Rectal smooth muscle tissue (tissue), 1 donor: ENCODE results near the gene PPARGC1A.

Experiments used
- H3K27ac ChIP-seq: one replicate; pipeline ENCODE4 v1.7.0; 2013; ENCODE audit warnings: low read depth, low read length, inconsistent platforms
- H3K27me3 ChIP-seq: one replicate; pipeline ENCODE4 v1.7.0; 2013; ENCODE audit warnings: low read length; ENCODE audit not compliant: control insufficient read depth, insufficient read depth
- H3K36me3 ChIP-seq: one replicate; pipeline ENCODE4 v1.7.0; 2013; ENCODE audit warnings: low read length; ENCODE audit not compliant: control insufficient read depth, insufficient read depth
- H3K4me1 ChIP-seq: one replicate; pipeline ENCODE4 v1.7.0; 2013; ENCODE audit warnings: low read length; ENCODE audit not compliant: control insufficient read depth, insufficient read depth
- H3K4me3 ChIP-seq: one replicate; pipeline ENCODE4 v1.7.0; 2013; ENCODE audit warnings: low read length
- H3K9ac ChIP-seq: one replicate; pipeline ENCODE4 v1.7.0; 2013; ENCODE audit warnings: low read length

PPARGC1A gene

DNA sequence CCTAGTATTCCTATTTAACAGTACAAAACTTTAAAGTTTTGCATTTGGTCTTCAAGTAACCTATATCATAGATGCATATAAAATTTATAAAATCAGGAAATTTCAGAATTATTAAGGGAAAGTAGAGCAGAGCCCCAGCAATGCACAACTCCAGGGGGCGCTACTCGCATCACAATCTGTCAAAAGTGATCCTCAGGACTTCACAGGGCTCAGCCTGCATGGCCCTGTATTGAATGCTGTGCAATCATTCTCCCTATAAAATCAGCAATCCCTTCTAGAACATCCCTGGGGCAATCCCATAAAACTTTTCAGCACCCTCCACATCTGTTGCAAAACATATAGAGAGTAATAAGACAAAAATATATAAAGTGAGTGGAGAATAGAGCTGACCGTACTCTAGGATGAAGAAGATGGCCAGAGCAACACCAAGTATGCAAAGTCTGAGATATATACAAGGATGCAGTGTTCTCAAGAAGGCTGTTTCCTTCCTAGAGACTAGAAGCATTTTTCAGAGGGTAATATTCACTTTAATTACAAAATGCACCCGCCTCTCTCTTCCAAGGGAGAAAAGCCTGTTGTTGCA lies 12.5 kb upstream of the PPARGC1A start:
- Histone ChIP-seq H3K4me3 (no peak overlapping the region), H3K4me1 (no peaks in the 10 kb centered on the region), H3K27ac (no peak overlapping the region), H3K9ac (no peak overlapping the region), H3K27me3 (no peaks in the 10 kb centered on the region), H3K36me3 (no peaks in the 10 kb centered on the region)

DNA sequence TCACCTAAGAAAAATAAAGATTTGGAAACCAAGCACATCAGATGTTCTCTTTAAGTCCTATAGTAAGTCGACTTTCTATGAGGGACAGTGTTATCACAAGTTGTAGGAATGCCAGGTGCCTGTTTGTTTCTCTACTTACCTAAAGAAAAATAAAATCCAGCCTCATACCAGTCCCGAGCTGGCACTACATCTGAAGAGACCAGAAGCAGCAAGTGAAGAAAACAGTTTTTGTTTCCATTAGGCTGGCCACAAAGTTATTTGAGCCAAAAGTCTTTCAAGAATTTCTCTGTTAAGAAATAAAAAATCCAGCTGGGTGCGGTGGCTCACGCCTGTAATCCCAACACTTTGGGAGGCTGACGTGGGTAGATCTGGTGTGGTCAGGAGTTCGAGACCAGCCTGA lies 10.8 kb upstream of the PPARGC1A start:
- no peaks in the 10 kb centered on the region for H3K4me1 ChIP-seq
- H3K9ac ChIP-seq = no peak overlapping the region
- H3K36me3 ChIP-seq = no peaks in the 10 kb centered on the region
- H3K27ac ChIP-seq = no peak overlapping the region
- H3K27me3 ChIP-seq = no peaks in the 10 kb centered on the region
- no peak overlapping the region for H3K4me3 ChIP-seq

DNA sequence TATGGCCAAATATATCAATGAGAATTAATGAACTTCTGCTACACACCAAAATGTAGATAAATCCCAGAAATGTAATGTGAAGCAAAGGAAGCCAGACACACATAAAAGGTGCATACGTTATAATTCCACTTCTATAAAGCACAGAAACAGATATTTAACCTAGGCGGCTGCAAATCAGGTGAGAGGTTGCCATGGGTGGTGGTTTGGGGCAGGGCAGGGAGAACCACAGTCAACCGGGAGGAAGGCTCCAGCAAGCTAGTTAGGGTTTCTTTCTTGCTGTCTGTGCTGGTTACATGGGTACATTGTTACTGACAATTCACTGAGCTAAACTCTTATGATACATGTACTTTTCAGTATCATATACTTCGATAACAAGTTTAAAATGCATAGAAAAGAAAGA lies 9.7 kb upstream of the PPARGC1A start:
- H3K27me3 ChIP-seq = no peaks in the 10 kb centered on the region
- H3K27ac ChIP-seq = no peak overlapping the region
- H3K36me3 ChIP-seq = no peaks in the 10 kb centered on the region
- no peaks in the 10 kb centered on the region for H3K4me1 ChIP-seq
- H3K9ac ChIP-seq = no peak overlapping the region
- no peak overlapping the region for H3K4me3 ChIP-seq

DNA sequence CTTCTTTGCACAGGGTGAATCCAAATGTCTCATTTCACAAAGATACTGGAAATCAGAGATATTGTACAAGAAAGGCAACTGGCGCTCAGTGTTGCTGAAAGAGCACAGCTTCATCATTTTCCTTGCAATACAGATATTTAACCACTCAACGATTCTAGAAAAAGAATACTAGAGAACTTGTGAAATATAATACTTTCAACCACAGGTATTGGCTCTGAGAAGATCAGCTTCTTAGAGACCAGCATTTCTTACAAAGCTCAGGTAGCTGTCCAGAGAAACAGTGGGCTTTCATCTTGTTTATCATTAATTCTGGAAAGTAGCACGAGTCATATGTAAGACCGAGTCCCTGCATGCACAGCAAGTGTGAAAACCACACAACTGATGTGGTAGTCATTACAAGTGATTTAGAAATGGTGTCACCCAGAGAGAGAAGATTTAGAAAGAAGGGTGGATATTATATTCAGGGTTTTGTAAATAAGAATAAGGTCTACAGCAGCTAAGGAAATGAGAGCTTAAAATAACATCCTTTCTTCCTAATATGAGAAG lies 7.8 kb upstream of the PPARGC1A start:
- no peaks in the 10 kb centered on the region for H3K27me3 ChIP-seq
- no peaks in the 10 kb centered on the region for H3K36me3 ChIP-seq
- H3K4me3 ChIP-seq = no peak overlapping the region
- no peaks in the 10 kb centered on the region for H3K4me1 ChIP-seq
- no peak overlapping the region for H3K27ac ChIP-seq
- H3K9ac ChIP-seq = no peak overlapping the region

DNA sequence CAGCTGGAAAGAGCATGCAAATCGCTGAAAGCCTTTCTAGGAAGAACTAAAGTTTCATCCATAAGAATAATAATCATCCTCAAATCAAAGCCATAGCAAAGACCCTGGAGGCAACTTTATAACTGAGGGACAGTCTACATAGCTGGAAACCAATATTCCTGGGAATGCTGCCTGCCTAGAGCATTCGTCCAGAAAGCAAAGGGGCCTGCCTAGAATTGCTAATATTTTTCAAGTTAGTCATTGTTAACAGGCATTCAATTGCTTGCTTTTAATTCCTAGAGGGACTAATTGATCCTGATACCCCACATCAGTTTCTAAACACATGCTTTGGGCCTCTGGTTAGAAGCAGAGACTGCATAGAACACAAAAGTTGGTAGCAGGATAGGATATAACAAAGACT lies 4.2 kb upstream of the PPARGC1A start:
- Histone ChIP-seq H3K36me3 (no peaks in the 10 kb centered on the region), H3K9ac (no peak overlapping the region), H3K4me1 (peaks cover 4% of the 10 kb centered on the region), H3K27ac (no peak overlapping the region), H3K27me3 (no peaks in the 10 kb centered on the region), H3K4me3 (no peak overlapping the region)

DNA sequence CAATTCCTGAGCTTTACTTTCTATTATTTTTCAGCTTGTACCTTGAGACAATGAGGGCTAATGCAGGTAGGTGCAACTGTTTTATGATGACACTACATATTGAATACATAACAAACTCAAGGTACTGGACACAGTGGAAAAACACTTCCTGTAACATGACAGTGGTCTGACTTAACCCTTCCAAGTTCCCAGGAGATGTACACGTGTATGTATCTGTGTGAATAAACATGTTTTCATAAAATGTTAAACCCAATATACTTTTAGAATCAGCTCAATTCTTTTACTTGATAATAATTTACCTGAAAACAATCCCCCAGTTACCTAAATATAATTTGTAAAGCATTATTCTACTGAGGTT lies 1.2 kb upstream of the PPARGC1A start:
- H3K9ac ChIP-seq = no peak overlapping the region
- no peaks in the 10 kb centered on the region for H3K27me3 ChIP-seq
- H3K4me3 ChIP-seq = peak overlapping the region; percentile 88
- peaks cover 6% of the 10 kb centered on the region for H3K4me1 ChIP-seq
- no peaks in the 10 kb centered on the region for H3K36me3 ChIP-seq
- peak overlapping the region; percentile 69 for H3K27ac ChIP-seq

DNA sequence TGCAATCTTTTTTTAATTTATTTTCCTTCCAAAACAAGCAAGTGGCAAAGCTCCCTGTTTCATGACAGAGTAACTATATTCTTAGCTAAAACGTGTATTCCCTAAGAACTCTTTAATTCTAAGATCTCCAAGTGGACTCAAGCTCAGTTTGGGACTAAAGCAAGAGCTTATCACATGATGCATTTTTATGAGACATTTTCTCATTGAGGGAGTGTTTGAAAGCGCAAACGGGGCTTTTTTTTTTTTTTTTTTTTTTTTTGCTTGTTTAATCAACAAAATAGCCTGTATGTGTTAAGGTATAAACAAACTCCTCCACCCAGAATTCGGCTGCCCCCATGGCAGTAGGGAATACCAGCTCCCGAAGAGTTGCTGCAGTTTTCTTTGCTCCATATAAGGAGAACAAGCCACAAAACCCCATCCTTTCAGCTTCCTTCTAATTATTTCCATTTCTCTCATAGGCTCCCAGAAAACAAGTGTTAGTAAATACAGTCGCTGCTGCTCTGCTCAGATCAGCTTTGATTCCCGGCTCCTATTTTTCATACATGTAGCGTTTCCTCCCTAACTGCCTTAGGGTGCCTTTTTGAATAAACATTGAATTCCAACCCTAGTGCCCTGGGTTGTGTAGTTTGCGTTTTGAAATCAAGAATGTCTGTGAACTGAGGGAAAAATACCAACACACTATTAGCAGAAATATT lies 669 bp upstream of the PPARGC1A start:
- peak overlapping the region; percentile 4 for H3K9ac ChIP-seq
- H3K27ac ChIP-seq = peak overlapping the region; percentile 69
- H3K27me3 ChIP-seq = no peaks in the 10 kb centered on the region
- H3K4me1 ChIP-seq = peaks cover 6% of the 10 kb centered on the region
- peak overlapping the region; percentile 88 for H3K4me3 ChIP-seq
- H3K36me3 ChIP-seq = no peaks in the 10 kb centered on the region

DNA sequence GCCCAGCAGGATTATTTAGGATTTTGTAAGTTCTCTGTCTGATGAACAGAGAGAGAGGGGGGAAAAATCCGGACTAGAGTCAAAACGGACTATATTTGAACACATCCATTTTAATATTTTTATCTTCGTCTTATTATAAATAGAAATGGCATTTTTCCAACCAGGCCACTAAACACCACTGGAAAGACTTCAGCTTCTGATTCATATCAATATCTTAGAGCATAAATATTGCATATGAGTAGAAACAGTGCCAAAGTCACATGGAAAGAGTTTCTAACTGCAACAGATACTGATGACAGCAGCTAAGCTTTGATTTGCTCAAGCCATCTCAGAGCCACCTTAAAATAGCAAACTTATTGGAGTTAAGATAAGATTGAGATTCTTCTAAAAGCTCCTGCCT lies 456 bp downstream of the PPARGC1A start:
- Histone ChIP-seq H3K9ac (no peak overlapping the region), H3K27ac (peak overlapping the region; percentile 69), H3K4me1 (peaks cover 6% of the 10 kb centered on the region), H3K36me3 (no peaks in the 10 kb centered on the region), H3K4me3 (peak overlapping the region; percentile 88), H3K27me3 (no peaks in the 10 kb centered on the region)

DNA sequence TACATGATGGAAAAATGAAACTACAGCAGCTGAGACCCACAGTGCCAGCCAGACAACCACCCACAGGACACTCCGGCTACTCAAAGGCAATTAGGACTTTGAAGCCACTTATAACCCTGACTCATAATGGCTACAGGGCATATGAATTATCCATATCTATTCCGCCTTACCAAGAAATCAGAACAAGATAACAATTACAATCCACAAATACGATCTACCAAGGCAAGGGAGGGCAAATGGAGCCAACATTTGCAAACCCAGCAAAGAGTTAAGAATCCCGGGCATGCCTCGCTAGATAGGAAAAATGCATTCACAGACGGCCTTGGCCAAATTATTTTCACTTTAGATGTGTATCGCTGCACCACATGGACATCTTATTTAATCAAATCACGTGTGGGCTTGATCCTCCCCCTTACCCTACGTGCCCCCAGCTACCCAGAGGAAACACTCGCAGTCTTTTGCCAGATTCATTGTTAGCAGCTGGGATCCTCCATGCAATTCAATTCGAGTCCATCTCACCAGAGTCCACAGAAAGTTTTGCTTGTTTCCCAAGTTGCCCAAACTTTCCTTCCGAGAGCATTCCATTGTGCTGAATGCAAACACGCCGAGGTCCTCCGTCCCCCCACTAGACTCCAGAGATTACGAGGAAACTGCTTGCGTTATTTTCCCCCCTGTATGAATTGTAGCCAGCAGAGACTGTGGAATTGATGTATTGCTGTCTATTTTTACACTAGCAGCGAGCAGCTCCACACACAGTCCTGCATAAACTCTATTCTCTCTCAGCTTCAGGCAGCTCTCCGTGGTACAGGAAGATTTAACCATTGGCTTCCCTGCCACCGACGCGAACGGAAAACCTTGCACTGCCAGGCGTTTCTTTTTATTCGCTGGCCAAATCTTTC lies 1.2 kb downstream of the PPARGC1A start:
- H3K4me1 ChIP-seq = peaks cover 6% of the 10 kb centered on the region
- no peaks in the 10 kb centered on the region for H3K36me3 ChIP-seq
- peak overlapping the region; percentile 42 for H3K9ac ChIP-seq
- H3K4me3 ChIP-seq = peak overlapping the region; percentile 88
- no peaks in the 10 kb centered on the region for H3K27me3 ChIP-seq
- peak overlapping the region; percentile 69 for H3K27ac ChIP-seq

DNA sequence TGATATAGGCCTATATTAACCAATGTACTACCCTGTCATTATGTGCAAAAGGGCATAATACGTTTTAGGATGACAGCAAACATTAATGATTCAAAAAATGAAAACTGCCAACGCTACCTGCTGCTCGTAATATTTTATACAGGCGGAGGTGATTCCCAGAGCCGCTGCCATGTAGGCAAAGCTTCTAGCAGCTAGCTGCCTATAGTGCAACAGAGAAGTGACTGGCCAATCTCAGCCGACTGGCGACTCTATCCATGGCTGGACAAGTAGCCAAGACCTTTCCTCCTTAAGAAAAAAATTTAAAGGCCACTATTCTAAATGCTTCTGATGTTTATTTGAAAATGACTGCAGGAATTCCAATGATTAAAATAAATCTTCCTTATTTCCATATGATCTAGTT lies 1.9 kb downstream of the PPARGC1A start:
- H3K9ac ChIP-seq = no peak overlapping the region
- H3K36me3 ChIP-seq = no peaks in the 10 kb centered on the region
- H3K27ac ChIP-seq = peak overlapping the region; percentile 69
- H3K4me3 ChIP-seq = peak overlapping the region; percentile 88
- H3K27me3 ChIP-seq = no peaks in the 10 kb centered on the region
- H3K4me1 ChIP-seq = peaks cover 6% of the 10 kb centered on the region

DNA sequence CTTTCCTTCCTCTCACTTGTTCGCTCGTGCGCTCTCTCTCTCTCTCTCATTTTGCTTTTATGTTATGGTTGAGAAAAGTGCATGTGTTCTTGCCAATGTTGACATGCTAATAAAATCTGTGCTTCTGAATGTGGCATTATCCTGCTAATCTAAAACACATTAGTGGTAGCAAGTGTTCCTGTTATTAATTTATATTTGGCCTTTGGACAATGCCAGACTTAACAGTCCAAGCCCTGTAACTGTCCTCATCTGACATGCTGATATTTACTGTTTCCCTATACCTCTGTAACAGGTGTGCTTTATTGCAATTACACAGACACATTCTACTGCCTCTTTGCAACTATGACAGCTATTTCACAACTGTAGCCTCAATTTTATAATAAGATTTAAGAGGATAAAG lies 2.7 kb downstream of the PPARGC1A start:
- H3K4me1 ChIP-seq = peaks cover 6% of the 10 kb centered on the region
- H3K4me3 ChIP-seq = no peak overlapping the region
- no peak overlapping the region for H3K9ac ChIP-seq
- H3K27me3 ChIP-seq = no peaks in the 10 kb centered on the region
- no peaks in the 10 kb centered on the region for H3K36me3 ChIP-seq
- H3K27ac ChIP-seq = no peak overlapping the region

DNA sequence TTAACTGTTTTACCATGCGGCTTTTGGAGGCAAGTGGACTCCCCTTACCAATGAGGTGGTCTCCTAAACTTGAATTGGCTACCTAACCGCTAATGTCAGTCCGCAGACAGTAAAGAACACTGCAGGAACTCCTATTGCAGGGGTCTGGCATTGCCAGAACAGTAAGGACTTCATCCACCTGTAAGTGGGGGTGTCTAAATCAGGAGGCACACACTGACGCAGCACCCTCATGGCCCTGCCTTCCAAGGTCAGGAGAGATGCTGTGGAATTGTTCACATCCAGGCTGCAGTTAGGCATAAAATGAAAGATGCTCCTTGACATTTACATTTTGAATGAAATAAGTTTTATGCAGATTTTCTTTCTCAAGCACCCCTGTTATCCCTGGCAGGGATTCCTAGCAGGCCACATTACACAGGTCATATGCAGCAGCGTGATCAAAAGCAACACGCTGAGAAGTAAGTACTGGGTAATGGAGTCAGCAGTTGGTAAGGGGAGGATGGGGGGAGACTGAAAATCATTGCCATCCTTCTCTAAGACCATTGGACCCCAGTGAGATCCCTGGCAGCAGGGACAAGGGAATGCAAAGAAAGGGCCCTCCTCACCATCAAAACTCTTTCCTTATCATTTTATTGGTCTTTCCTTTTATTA lies 3.8 kb downstream of the PPARGC1A start:
- Histone ChIP-seq H3K27me3 (no peaks in the 10 kb centered on the region), H3K9ac (no peak overlapping the region), H3K4me3 (no peak overlapping the region), H3K36me3 (no peaks in the 10 kb centered on the region), H3K27ac (no peak overlapping the region), H3K4me1 (peaks cover 4% of the 10 kb centered on the region)
